OCI-LY1 (cell line): ENCODE measurements around the gene HMHB1.

Experiments
- CTCF ChIP-seq: fragments of 200-600 bp; sonication (generic), shearing (Covaris generic); IDR thresholded peaks from 2 replicates; pipeline ENCODE4 v1.5.1; 2017; ENCODE audit warnings: mild to moderate bottlenecking, antibody characterized with exemption, low read length, moderate library complexity, mixed read lengths
- EZH2 ChIP-seq: fragments of 200-600 bp; sonication (generic), shearing (Covaris generic); IDR thresholded peaks from 2 replicates; pipeline ENCODE4 v1.8.0; 2017; ENCODE audit warnings: borderline replicate concordance, mixed run types, mild to moderate bottlenecking, antibody characterized with exemption, low read length, moderate library complexity, mixed read lengths

GRCh38 chr5:143801252-143801939 is 10.6 kb upstream of the HMHB1 start:
- no peak for TF ChIP-seq CTCF
- no peak for TF ChIP-seq EZH2
